HL-60 (cell line): ENCODE data around the gene FBXL15.

Experiments
- DNase-seq, 2 experiments: peaks; one replicate each; pipeline ENCODE4 v3.0.0-alpha.2; 2010 to 2020; ENCODE audit warnings: low read depth in 1 of 2, low spot score in 1 of 2
- H3K27ac ChIP-seq: fragments of 250-450 bp; sonication (Bioruptor Pico); replicated peaks from 2 replicates; pipeline ENCODE4 v1.5.1; 2020; ENCODE audit warnings: mild to moderate bottlenecking, moderate library complexity
- H3K27me3 ChIP-seq: fragments of 250-450 bp; sonication (Bioruptor Pico); 2 replicates; pipeline ENCODE4 v1.5.1; 2021; ENCODE audit warnings: mild to moderate bottlenecking, moderate library complexity; ENCODE audit not compliant: insufficient read depth, poor library complexity, severe bottlenecking
- H3K4me3 ChIP-seq: replicated peaks from 2 replicates; pipeline ENCODE4 v1.5.1; 2011; ENCODE audit warnings: mild to moderate bottlenecking, control low read depth, low read length; ENCODE audit not compliant: insufficient read depth
- CTCF ChIP-seq: IDR thresholded peaks from one replicate; pipeline ENCODE4 v1.5.1; 2011; ENCODE audit warnings: low read length, control low read depth, inconsistent platforms; ENCODE audit not compliant: insufficient read depth
- GABPA ChIP-seq: IDR thresholded peaks from 2 replicates; pipeline ENCODE4 v1.6.1; 2012; ENCODE audit warnings: low read depth
- POLR2AphosphoS5 ChIP-seq: IDR thresholded peaks from 2 replicates; pipeline ENCODE4 v1.6.1; 2012; ENCODE audit warnings: low read depth
- SPI1 ChIP-seq: IDR thresholded peaks from 2 replicates; pipeline ENCODE4 v1.6.1; 2012; ENCODE audit warnings: low read depth, mild to moderate bottlenecking, borderline replicate concordance
- TF ChIP-seq, protein P1 (sequence below): IDR thresholded peaks from 2 replicates; pipeline ENCODE4 v1.6.1; 2012; ENCODE audit warnings: low read depth; ENCODE audit not compliant: insufficient replicate concordance

Gene FBXL15

GRCh38 chr10:102389894-102390293 is 30.7 kb upstream of the FBXL15 start:
- H3K27me3 ChIP-seq, result peaks cover 11% of the 10 kb centered on the region
- TF ChIP-seq GABPA (no peak), CTCF (no peak), POLR2AphosphoS5 (no peak), SPI1 (no peak)
- TF ChIP-seq, protein P1, sequence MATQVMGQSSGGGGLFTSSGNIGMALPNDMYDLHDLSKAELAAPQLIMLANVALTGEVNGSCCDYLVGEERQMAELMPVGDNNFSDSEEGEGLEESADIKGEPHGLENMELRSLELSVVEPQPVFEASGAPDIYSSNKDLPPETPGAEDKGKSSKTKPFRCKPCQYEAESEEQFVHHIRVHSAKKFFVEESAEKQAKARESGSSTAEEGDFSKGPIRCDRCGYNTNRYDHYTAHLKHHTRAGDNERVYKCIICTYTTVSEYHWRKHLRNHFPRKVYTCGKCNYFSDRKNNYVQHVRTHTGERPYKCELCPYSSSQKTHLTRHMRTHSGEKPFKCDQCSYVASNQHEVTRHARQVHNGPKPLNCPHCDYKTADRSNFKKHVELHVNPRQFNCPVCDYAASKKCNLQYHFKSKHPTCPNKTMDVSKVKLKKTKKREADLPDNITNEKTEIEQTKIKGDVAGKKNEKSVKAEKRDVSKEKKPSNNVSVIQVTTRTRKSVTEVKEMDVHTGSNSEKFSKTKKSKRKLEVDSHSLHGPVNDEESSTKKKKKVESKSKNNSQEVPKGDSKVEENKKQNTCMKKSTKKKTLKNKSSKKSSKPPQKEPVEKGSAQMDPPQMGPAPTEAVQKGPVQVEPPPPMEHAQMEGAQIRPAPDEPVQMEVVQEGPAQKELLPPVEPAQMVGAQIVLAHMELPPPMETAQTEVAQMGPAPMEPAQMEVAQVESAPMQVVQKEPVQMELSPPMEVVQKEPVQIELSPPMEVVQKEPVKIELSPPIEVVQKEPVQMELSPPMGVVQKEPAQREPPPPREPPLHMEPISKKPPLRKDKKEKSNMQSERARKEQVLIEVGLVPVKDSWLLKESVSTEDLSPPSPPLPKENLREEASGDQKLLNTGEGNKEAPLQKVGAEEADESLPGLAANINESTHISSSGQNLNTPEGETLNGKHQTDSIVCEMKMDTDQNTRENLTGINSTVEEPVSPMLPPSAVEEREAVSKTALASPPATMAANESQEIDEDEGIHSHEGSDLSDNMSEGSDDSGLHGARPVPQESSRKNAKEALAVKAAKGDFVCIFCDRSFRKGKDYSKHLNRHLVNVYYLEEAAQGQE, result no peak
- no peak overlapping the region for H3K4me3 ChIP-seq
- DNase-seq, result no peak
- H3K27ac ChIP-seq, result no peak overlapping the region

- Histone ChIP-seq H3K27ac (no peak overlapping the region), H3K4me3 (no peak overlapping the region), H3K27me3 (peaks cover 11% of the 10 kb centered on the region)
- TF ChIP-seq GABPA (no peak), POLR2AphosphoS5 (no peak), CTCF (no peak), SPI1 (no peak)
- TF ChIP-seq, protein P1, result no peak
- no peak for DNase-seq
Measured at GRCh38 chr10:102392306-102392705, 28.3 kb upstream of the FBXL15 start.

DNA sequence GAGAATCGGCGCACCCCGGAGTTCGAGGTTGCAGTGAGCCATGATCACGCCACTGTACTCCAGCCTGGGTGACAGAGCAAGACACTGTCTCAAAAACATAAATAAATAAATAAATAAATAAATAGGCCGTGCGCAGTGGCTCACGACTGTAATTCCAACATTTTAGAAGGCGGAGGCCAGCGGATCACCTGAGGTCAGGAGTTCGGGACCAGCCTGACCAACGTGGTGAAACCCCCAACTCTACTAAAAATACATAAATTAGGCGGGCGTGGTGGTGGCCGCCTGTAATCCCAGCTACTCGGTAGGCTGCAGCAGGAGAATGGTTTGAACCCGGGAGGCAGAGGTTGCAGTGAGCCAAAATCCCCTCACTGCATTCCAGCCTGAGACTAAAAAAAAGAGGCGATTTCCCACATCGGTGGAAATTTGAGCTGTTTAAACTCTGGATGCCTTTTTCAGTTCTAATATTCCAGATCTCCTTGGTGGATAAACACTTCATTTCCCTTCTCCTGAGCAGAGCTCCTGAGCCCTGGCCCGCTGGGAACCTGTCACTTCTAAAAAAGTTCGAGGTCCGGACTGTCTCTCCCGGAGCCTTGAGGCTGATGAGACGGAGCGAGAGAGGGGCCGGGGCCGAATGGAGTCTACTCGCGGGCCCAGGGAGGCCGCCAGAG is 27.1 kb upstream of the FBXL15 start:
- Histone ChIP-seq H3K27ac (peak overlapping the region; percentile 79), H3K4me3 (peak overlapping the region; percentile 75), H3K27me3 (peaks cover 11% of the 10 kb centered on the region)
- DNase-seq, result no peak
- TF ChIP-seq, protein P1, result no peak
- TF ChIP-seq GABPA, result no peak
- TF ChIP-seq SPI1, result no peak
- peak; percentile 64 for TF ChIP-seq CTCF
